ENCODE data around the gene ARHGEF1.

The ARHGEF1 gene

DNA sequence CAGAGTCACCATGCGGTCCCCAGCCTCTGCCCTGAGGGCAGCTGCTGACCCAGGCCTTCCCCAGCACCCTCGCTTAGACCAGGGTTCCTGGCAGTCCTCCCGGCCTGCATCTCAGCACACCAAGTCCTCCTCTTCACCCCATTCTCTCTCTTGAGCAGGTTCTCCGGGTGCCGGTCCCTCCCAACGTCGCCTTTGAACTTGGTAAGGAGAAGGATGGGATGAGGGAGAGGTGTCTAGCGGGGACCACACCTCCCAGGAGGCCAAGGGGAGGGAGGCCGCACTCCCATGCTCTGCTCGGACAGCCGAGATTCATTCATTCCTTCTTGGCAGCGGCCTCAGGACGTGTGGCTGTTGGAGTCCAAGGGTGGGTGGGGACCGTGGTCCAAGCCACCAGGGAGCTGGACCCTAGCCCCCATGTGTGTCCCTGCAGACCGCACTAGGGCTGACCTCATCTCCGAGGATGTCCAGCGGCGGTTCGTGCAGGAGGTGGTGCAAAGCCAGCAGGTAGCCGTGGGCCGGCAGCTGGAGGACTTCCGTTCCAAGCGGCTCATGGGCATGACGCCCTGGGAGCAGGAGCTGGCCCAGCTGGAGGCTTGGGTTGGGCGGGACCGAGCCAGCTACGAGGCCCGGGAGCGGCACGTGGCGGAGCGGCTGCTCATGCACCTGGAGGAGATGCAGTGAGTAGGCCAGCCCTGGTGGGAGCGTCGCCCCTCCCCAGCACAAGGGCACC, 9.4 kb downstream of the ARHGEF1 start:
- H3K4me3 ChIP-seq (ENCODE audit: low read depth, low read length), result no peak overlapping the region
- TF ChIP-seq CTCF (IDR thresholded peaks at IDR 0.05; ENCODE audit: low read depth, low read length), result no peak

DNA sequence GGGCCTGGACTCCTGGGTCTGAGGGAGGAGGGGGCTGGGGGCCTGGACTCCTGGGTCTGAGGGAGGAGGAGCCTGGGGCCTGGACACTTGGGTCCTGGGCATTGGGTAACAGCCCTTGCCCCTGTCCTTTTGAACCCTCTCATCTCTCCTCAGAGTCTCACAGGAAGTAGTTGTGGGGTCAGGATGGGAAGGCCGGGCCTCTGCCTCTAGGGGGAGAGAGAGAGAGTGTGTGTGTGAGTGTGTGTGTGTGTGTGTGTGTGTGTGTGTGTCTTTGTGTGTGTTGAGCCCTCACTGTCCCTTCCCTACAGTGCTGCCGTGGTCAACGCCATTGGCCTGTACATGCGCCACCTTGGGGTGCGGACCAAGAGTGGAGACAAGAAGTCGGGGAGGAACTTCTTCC, 10.9 kb downstream of the ARHGEF1 start:
- 0 out of 2 replicates have a peak, but pooled peaks have one; percentile 8 for TF ChIP-seq CTCF (IDR thresholded peaks at IDR 0.05; ENCODE audit: low read depth, low read length)
- H3K4me3 ChIP-seq (ENCODE audit: low read depth, low read length), result no peak overlapping the region

DNA sequence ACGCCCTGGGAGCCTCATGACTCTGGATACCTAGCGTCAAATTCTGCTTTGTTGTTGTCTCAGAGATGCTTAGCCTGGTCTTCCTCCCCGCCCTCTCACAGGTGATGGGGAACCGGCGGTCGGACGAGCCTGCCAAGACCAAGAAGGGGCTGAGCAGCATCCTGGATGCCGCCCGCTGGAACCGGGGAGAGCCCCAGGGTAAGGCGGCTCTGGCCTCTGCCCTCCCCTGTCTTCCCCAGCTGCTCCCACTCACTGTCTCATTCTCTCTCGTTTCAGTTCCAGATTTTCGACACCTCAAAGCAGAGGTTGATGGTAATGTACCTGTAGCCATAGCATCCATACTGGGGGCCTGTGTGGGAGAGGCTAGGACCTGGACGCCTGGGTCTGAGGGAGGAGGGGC, 11.4 kb downstream of the ARHGEF1 start:
- no peak for TF ChIP-seq CTCF (IDR thresholded peaks at IDR 0.05; ENCODE audit: low read depth, low read length)
- H3K4me3 ChIP-seq (ENCODE audit: low read depth, low read length), result no peak overlapping the region

GRCh38 chr19:41895745-41896580, 13.0 kb downstream of the ARHGEF1 start:
- no peak overlapping the region for H3K4me3 ChIP-seq (ENCODE audit: low read depth, low read length)

DNA sequence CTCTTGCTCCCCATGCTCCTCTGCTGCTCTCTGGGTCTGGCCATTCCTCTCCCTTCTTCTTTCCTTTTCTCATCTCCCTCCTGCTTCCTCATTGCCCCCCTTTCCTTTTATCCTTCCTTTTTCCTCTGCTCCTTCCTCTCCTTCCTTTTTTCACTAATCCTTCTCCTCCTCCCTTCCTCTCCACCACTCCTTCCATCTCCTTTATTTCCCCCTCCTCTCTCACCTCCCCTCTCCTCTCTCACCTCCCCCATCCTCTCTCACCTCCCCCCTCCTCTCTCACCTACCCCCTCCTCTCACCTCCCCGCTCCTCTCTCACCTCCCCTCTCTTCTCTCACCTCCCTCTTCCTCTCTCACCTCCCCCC, 13.6 kb downstream of the ARHGEF1 start:
- no peak overlapping the region for H3K4me3 ChIP-seq (ENCODE audit: low read depth, low read length)
- no peak for TF ChIP-seq CTCF (IDR thresholded peaks at IDR 0.05; ENCODE audit: low read depth, low read length)

More at GRCh38 chr19:41895745-41896580, 13.0 kb downstream of the ARHGEF1 start:
- TF ChIP-seq CTCF (IDR thresholded peaks at IDR 0.05; ENCODE audit: low read depth, low read length), result 0 out of 2 replicates have a peak, but pooled peaks have one; percentile 16

DNA sequence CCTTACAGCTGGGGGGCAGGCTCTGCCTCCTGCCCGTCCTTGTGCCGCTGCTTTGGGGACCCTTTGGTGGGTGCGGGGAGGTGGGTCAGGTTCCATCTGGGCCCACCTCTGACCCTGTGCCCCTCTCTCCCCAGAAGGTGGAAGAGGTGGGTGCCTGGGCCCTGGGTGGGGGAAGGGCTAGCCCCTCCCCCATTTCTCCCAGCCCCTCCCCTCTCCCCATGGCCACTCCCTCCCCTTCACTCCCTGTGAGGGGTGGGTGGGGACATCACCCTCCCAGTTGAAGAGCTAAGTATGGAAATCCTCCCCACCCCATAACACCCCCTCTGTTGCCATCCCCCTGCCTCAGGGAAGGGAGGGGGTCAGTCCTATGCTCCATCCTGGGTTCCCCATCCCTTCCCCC, 14.2 kb downstream of the ARHGEF1 start:
- TF ChIP-seq CTCF (IDR thresholded peaks at IDR 0.05; ENCODE audit: low read depth, low read length), result no peak
- no peak overlapping the region for H3K4me3 ChIP-seq (ENCODE audit: low read depth, low read length)

DNA sequence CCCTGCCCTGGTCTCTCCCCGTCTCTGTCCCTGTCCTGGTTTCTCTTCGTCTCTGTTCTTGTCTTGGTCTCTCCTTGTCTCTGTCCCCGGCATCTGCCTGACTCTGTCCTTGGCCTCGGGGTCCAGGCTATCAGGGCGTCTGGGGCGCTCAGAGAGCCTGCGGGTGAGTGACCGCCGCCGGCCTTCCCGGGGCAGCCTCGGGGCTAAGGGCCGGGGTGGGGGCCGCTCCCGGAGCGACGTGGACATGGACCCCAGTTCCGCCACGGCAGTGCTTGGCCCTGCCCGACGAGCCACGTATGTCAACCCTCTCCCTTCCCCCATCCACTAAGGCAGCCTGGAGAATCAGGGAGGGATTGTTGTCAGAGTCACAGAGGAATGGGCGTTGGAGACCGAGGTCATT, 14.8 kb downstream of the ARHGEF1 start:
- no peak for TF ChIP-seq CTCF (IDR thresholded peaks at IDR 0.05; ENCODE audit: low read depth, low read length)

More for the DNA sequence above, 14.8 kb downstream of the ARHGEF1 start:
- H3K4me3 ChIP-seq (ENCODE audit: low read depth, low read length), result no peak overlapping the region

Measured in WI38 (cell line).